ENCODE measurements around the gene PROM1.

- TF ChIP-seq POLR2AphosphoS5 (IDR thresholded peaks at IDR 0.05; ENCODE audit: low read depth, low read length): no peak
- TF ChIP-seq ATF3 (IDR thresholded peaks at IDR 0.05; ENCODE audit: insufficient read depth, low read depth, low read length): no peak
- no peak for TF ChIP-seq RFX5 (IDR thresholded peaks at IDR 0.05; ENCODE audit: borderline replicate concordance, low read depth, low read length)
- TF ChIP-seq RAD21 (IDR thresholded peaks at IDR 0.05 in 1 of 2, conservative IDR thresholded peaks at IDR 0.05 in 1 of 2; ENCODE audit: low read depth in 2 of 2, low read length in 2 of 2): no peak
- no peak for TF ChIP-seq HDAC2 (IDR thresholded peaks at IDR 0.05; ENCODE audit: borderline replicate concordance in 1 of 2, low read depth in 2 of 2, low read length in 2 of 2)
- no peak for TF ChIP-seq CTCF (IDR thresholded peaks at IDR 0.05; ENCODE audit: control extremely low read depth in 1 of 3, insufficient read depth in 1 of 3, low read depth in 1 of 3, low read length in 3 of 3)
- TF ChIP-seq SIN3A (conservative IDR thresholded peaks at IDR 0.05 in 1 of 2, IDR thresholded peaks at IDR 0.05 in 1 of 2; ENCODE audit: low read depth in 1 of 2, low read length in 2 of 2): no peak
- TF ChIP-seq EP300 (IDR thresholded peaks at IDR 0.05; ENCODE audit: borderline replicate concordance in 1 of 2, low read depth in 2 of 2, low read length in 2 of 2): no peak
These were observed 27.9 kb downstream of the PROM1 start for GRCh38 chr4:16055873-16056272.

Measured in H1 (cell line).